ENCODE data around the gene ANGEL1.

DNA sequence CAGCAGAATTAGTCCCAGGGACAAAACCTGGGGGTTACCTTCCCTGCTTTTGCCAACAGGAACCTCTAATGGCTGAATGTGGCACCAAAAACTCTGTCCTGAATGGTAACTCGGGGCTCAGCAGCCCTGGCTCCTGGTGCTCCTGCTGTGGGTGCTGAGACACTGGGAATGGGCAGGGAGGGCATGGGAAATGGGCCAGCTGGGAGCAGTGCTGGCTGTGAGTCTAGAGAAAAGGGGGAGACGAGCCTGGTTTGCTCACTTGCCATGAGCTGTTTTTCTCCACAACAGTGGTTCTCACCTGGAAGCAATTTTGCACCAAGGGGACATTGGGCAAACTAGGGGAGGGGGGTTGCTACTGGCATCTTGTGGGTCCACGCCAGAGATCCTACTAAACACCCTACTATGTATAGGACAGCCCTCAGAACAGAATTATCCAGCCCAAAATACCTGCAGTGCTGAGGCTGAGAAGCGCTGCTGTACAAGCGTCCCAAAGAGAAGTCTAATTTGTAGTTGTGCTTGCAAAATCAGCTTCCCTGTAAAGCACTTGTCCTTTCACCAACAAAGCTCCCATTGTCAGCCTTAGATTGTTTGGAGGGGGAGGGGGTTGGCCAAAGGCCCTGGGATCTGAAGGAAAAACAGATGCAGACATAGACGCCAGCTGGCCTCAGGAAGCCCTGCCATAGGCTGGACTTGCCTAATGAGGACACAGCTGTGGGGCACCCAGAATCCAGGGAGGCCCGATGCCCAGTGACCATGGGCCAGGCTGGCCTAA is 17.2 kb upstream of the ANGEL1 start:
- TF ChIP-seq, protein P1, sequence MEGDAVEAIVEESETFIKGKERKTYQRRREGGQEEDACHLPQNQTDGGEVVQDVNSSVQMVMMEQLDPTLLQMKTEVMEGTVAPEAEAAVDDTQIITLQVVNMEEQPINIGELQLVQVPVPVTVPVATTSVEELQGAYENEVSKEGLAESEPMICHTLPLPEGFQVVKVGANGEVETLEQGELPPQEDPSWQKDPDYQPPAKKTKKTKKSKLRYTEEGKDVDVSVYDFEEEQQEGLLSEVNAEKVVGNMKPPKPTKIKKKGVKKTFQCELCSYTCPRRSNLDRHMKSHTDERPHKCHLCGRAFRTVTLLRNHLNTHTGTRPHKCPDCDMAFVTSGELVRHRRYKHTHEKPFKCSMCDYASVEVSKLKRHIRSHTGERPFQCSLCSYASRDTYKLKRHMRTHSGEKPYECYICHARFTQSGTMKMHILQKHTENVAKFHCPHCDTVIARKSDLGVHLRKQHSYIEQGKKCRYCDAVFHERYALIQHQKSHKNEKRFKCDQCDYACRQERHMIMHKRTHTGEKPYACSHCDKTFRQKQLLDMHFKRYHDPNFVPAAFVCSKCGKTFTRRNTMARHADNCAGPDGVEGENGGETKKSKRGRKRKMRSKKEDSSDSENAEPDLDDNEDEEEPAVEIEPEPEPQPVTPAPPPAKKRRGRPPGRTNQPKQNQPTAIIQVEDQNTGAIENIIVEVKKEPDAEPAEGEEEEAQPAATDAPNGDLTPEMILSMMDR (conservative IDR thresholded peaks at IDR 0.05; ENCODE audit: low read depth, low read length): no peak
- TF ChIP-seq EZH2 (IDR thresholded peaks at IDR 0.05; ENCODE audit: low read length, unreplicated experiment): no peak
- TF ChIP-seq EZH2phosphoT487 (IDR thresholded peaks at IDR 0.05; ENCODE audit: borderline replicate concordance, low read length): no peak
